ENCODE measurements around the gene ZNF512B.
A peak's percentile ranks its signal among the peaks of the same experiment; 100 is the strongest.

Gene ZNF512B

DNA sequence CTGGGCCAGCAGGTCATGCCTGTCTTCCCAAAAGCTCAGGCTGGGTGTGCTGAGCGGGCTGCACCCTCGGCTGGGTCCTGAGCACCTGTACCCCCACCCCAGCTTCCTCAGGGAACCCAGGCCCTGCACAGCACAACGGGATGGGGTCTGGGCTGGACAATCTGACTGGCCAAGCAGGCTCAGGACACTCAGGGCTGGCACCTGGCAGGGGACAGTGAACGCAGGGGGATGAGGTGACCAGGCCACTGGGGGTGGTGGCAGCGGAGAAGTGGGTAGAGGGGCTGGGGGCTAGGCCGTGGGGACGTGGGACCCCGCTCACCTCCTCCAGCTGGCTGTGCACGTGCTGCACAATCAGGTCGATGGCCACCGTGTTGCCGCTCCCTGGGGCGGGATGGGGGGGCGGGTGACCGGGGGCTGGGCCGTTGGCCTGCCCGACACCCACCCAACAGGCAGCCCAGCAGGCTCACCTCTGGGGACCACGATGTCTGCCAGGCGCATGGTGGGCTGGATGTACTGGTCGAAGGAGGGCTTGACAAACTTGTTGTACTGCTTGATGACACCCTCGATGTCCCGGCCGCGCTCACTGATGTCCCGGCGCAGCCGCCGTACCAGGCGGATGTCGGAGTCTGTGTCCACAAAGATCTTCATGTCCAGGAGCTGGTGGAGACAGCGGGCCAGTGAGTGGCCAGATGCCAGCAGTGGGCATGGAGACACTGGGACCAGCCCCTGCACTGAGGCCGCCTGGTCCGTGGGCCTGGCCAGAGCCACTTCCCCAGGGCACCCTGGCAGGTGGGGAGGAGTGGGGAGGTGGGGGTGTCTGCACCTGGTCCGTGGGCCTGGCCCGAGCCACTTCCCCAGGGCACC is 25.4 kb downstream of the ZNF512B start:
- Histone ChIP-seq H3K9ac (ENCODE audit: low read length) (no peak overlapping the region), H3K4me1 (ENCODE audit: control insufficient read depth, low read depth, low read length) (peaks cover 7% of the 10 kb centered on the region), H3K79me1 (ENCODE audit: low read length) (peaks cover 14% of the 10 kb centered on the region), H3K27me3 (ENCODE audit: insufficient read depth, low read length, poor library complexity) (no peaks in the 10 kb centered on the region), H3K18ac (ENCODE audit: low read length) (no peak overlapping the region), H3K56ac (ENCODE audit: low read length) (no peak overlapping the region), H2BK5ac (ENCODE audit: low read length) (no peak overlapping the region), H2BK15ac (replicated peaks; ENCODE audit: low read depth) (no peak overlapping the region), H3K36me3 (ENCODE audit: control insufficient read depth, insufficient read depth, low read length) (peaks cover 3% of the 10 kb centered on the region), H3K23ac (ENCODE audit: low read length) (no peak overlapping the region), H4K5ac (ENCODE audit: low read length) (no peak overlapping the region), H3K4me3 (ENCODE audit: low read length) (no peak overlapping the region), H4K8ac (ENCODE audit: low read depth, low read length) (no peak overlapping the region), H3K79me2 (ENCODE audit: control insufficient read depth, insufficient read depth, low read length) (peaks cover 15% of the 10 kb centered on the region), H2AK5ac (ENCODE audit: low read length) (no peak overlapping the region), H2BK120ac (ENCODE audit: low read depth, low read length) (no peak overlapping the region), H3K4me2 (ENCODE audit: low read length) (no peak overlapping the region), H3K27ac (ENCODE audit: low read depth, low read length) (no peak overlapping the region), H3K4ac (ENCODE audit: low read depth, low read length) (no peak overlapping the region)
- DNase-seq, result no peak
- no CpG with 5 or more reads among the region's 35 CpGs for WGBS (ENCODE audit: extremely low coverage, insufficient coverage, low lambda C conversion rate)

DNA sequence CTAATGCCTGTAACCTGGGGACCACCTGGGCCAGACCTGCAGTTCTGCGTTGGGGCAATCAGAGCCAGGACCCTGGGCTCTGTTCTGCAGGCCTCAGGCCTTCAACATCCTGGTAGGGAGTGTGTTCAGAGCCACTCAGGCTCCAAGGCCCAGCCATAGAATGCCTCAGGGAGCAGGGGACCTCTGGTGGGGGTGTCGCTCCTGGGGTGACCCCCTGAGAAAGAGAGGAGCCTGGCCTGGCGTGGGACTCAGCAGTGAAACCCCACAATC is 26.0 kb downstream of the ZNF512B start:
- peaks cover 12% of the 10 kb centered on the region for H3K79me1 ChIP-seq (ENCODE audit: low read length)
- H3K27ac ChIP-seq (ENCODE audit: low read depth, low read length), result no peak overlapping the region
- WGBS (ENCODE audit: extremely low coverage, insufficient coverage, low lambda C conversion rate), result no CpG with 5 or more reads among the region's 3 CpGs

DNA sequence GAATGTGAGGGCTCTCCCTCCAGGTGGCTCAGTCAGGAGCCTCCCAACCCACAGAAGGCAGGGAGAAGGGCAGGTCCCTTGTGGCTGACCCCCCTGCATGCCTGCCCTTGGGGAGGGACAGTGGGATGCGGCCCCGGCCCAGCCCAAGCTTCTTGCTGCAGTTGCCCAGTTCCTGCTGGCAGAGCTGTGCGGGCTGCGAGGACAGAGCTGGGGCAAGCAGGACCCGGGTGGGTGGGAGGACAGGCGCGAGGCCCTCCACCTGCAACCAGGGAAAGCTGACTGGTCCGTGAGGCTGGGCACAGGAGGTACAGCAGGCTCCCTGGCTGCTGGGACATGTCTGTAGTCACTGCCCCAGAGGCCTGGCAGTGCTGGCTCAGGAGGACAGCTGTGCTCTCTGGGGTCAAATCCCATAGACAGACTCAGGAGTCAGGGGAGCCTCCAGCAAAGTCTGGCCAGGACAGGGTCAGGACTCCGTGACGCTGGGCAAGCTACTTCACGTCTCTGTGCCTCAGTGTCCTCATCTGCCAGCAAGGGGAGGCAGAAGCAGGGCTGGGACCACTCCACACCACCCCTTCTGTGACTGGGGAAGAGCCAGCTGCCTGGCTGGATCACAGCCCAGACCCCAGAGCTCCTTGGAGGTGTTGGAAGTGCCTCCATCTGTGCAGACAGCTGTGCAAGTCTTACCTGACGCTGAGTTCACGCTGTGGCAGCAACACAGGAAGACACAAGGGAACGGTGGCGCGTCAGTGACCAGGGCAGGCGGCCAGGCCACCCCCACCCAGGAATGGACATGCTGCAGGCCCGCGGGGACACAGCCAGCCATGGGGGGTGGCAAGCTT is 26.5 kb downstream of the ZNF512B start:
- no peak overlapping the region for H4K5ac ChIP-seq (ENCODE audit: low read length)
- H3K4me1 ChIP-seq (ENCODE audit: control insufficient read depth, low read depth, low read length), result peaks cover 2% of the 10 kb centered on the region
- no peak overlapping the region for H3K18ac ChIP-seq (ENCODE audit: low read length)
- DNase-seq, result no peak
- no peak overlapping the region for H2AK5ac ChIP-seq (ENCODE audit: low read length)
- no CpG with 5 or more reads among the region's 19 CpGs for WGBS (ENCODE audit: extremely low coverage, insufficient coverage, low lambda C conversion rate)
- H3K4ac ChIP-seq (ENCODE audit: low read depth, low read length), result no peak overlapping the region
- H3K27me3 ChIP-seq (ENCODE audit: insufficient read depth, low read length, poor library complexity), result no peaks in the 10 kb centered on the region
- peaks cover 9% of the 10 kb centered on the region for H3K79me1 ChIP-seq (ENCODE audit: low read length)
- no peak overlapping the region for H3K4me2 ChIP-seq (ENCODE audit: low read length)
- no peak overlapping the region for H3K56ac ChIP-seq (ENCODE audit: low read length)
- no peak overlapping the region for H4K8ac ChIP-seq (ENCODE audit: low read depth, low read length)
- no peak overlapping the region for H3K23ac ChIP-seq (ENCODE audit: low read length)
- no peak overlapping the region for H2BK120ac ChIP-seq (ENCODE audit: low read depth, low read length)
- no peak overlapping the region for H3K9ac ChIP-seq (ENCODE audit: low read length)
- no peak overlapping the region for H3K4me3 ChIP-seq (ENCODE audit: low read length)
- H2BK5ac ChIP-seq (ENCODE audit: low read length), result no peak overlapping the region
- peaks cover 13% of the 10 kb centered on the region for H3K79me2 ChIP-seq (ENCODE audit: control insufficient read depth, insufficient read depth, low read length)
- H2BK15ac ChIP-seq (replicated peaks; ENCODE audit: low read depth), result no peak overlapping the region
- H3K36me3 ChIP-seq (ENCODE audit: control insufficient read depth, insufficient read depth, low read length), result peaks cover 3% of the 10 kb centered on the region
- H3K27ac ChIP-seq (ENCODE audit: low read depth, low read length), result peak overlapping the region; percentile 10

More for the DNA sequence above, 26.0 kb downstream of the ZNF512B start:
- no peaks in the 10 kb centered on the region for H3K27me3 ChIP-seq (ENCODE audit: insufficient read depth, low read length, poor library complexity)
- no peak overlapping the region for H3K23ac ChIP-seq (ENCODE audit: low read length)
- peaks cover 3% of the 10 kb centered on the region for H3K36me3 ChIP-seq (ENCODE audit: control insufficient read depth, insufficient read depth, low read length)
- peaks cover 15% of the 10 kb centered on the region for H3K79me2 ChIP-seq (ENCODE audit: control insufficient read depth, insufficient read depth, low read length)
- no peak overlapping the region for H4K5ac ChIP-seq (ENCODE audit: low read length)
- H2BK5ac ChIP-seq (ENCODE audit: low read length), result no peak overlapping the region
- H3K4ac ChIP-seq (ENCODE audit: low read depth, low read length), result no peak overlapping the region
- no peak overlapping the region for H2BK15ac ChIP-seq (replicated peaks; ENCODE audit: low read depth)
- H3K4me3 ChIP-seq (ENCODE audit: low read length), result no peak overlapping the region
- no peak for DNase-seq
- H2AK5ac ChIP-seq (ENCODE audit: low read length), result no peak overlapping the region
- H4K8ac ChIP-seq (ENCODE audit: low read depth, low read length), result no peak overlapping the region
- H3K4me2 ChIP-seq (ENCODE audit: low read length), result no peak overlapping the region
- H3K56ac ChIP-seq (ENCODE audit: low read length), result no peak overlapping the region
- H3K18ac ChIP-seq (ENCODE audit: low read length), result no peak overlapping the region
- no peak overlapping the region for H2BK120ac ChIP-seq (ENCODE audit: low read depth, low read length)
- peaks cover 4% of the 10 kb centered on the region for H3K4me1 ChIP-seq (ENCODE audit: control insufficient read depth, low read depth, low read length)
- H3K9ac ChIP-seq (ENCODE audit: low read length), result no peak overlapping the region

DNA sequence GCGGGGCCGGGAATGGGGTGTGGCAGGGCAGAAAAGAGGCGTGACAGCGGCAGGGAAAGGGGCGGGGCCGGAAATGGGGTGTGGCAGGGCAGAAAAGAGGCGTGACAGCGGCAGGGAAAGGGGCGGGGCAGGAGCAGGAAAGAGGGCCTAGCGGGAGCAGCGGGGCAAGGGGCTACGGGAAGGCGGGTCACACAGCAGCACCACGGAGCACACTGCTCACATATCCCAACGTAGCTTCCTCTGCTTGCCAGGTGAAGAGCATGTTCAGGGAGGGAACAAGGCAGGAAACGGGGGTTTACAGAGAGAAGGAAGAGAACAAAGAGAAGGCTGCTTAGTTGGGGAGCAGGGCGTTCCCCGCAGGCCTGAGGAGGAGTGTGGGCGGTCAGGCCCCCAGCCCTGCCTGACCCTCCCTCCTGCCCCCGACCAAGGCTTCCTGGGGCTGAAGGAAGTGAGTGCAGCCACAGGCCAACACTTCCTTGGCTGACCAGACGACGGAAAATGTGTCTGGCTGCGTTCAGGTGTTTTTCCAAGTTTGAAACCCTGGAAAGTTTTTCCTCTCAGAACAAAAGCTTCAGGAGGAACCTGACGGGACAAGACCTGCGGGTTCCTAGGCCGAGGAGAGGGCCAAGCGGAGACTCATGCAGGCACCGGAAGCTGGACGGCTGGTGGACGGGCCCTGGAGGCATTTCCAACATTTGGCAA is 27.3 kb downstream of the ZNF512B start:
- Histone ChIP-seq H3K4me3 (ENCODE audit: low read length) (no peak overlapping the region), H3K79me1 (ENCODE audit: low read length) (peaks cover 5% of the 10 kb centered on the region), H3K9ac (ENCODE audit: low read length) (peak overlapping the region; percentile 14), H2BK120ac (ENCODE audit: low read depth, low read length) (no peak overlapping the region), H3K4me2 (ENCODE audit: low read length) (peak overlapping the region; percentile 3), H2BK5ac (ENCODE audit: low read length) (no peak overlapping the region), H2AK5ac (ENCODE audit: low read length) (no peak overlapping the region), H3K27ac (ENCODE audit: low read depth, low read length) (peak overlapping the region; percentile 10), H4K8ac (ENCODE audit: low read depth, low read length) (no peak overlapping the region), H3K27me3 (ENCODE audit: insufficient read depth, low read length, poor library complexity) (no peaks in the 10 kb centered on the region), H3K23ac (ENCODE audit: low read length) (no peak overlapping the region), H2BK15ac (replicated peaks; ENCODE audit: low read depth) (no peak overlapping the region), H3K79me2 (ENCODE audit: control insufficient read depth, insufficient read depth, low read length) (peaks cover 5% of the 10 kb centered on the region), H3K56ac (ENCODE audit: low read length) (peak overlapping the region; percentile 56), H3K18ac (ENCODE audit: low read length) (no peak overlapping the region), H3K4ac (ENCODE audit: low read depth, low read length) (no peak overlapping the region), H3K4me1 (ENCODE audit: control insufficient read depth, low read depth, low read length) (peaks cover 2% of the 10 kb centered on the region), H4K5ac (ENCODE audit: low read length) (no peak overlapping the region), H3K36me3 (ENCODE audit: control insufficient read depth, insufficient read depth, low read length) (peaks cover 3% of the 10 kb centered on the region)
- DNase-seq, result peak; percentile 88
- WGBS (ENCODE audit: extremely low coverage, insufficient coverage, low lambda C conversion rate), result no CpG with 5 or more reads among the region's 30 CpGs

DNA sequence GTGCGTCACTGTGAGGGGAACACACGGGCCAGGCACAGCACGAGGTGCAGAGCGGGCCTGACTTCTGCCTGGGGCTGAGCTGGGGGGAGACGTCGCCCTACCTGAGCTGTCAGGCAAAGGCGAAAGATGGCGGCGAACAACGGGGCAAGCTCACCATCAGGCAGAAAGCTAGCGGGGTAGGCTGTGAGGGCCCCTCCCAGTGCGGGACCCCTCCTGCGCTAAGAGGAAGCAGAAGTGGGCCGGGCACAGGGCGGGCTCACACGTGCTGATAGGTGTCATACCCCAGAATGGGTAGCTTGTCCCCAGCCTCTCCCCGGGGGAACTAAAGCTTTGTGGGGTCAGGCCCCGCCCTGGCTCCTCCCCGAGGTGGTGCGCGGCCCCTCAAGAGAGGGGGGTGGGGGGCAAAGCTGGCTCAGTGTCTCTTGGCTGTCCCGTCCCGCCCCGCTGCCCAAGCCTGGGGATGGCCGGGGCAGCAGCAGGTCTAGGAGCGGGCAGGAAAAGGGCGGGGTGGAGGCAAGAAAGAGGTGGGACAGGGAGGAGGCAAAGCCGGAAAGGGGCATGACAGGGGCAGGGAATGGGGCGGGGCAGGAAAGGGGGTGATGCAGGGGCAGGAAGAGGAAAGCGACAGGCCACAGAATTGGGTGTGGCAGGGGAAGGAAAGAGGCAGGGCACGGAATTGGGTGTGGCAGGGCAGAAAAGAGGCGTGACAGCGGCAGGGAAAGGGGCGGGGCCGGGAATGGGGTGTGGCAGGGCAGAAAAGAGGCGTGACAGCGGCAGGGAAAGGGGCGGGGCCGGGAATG is 28.2 kb downstream of the ZNF512B start:
- Histone ChIP-seq H3K79me1 (ENCODE audit: low read length) (no peaks in the 10 kb centered on the region), H2BK120ac (ENCODE audit: low read depth, low read length) (no peak overlapping the region), H2BK15ac (replicated peaks; ENCODE audit: low read depth) (no peak overlapping the region), H2BK5ac (ENCODE audit: low read length) (no peak overlapping the region), H4K5ac (ENCODE audit: low read length) (no peak overlapping the region), H3K56ac (ENCODE audit: low read length) (peak overlapping the region; percentile 87), H3K4ac (ENCODE audit: low read depth, low read length) (no peak overlapping the region), H3K79me2 (ENCODE audit: control insufficient read depth, insufficient read depth, low read length) (no peaks in the 10 kb centered on the region), H3K4me1 (ENCODE audit: control insufficient read depth, low read depth, low read length) (peaks cover 2% of the 10 kb centered on the region), H3K23ac (ENCODE audit: low read length) (no peak overlapping the region), H3K4me3 (ENCODE audit: low read length) (no peak overlapping the region), H3K18ac (ENCODE audit: low read length) (no peak overlapping the region), H3K27me3 (ENCODE audit: insufficient read depth, low read length, poor library complexity) (no peaks in the 10 kb centered on the region), H3K4me2 (ENCODE audit: low read length) (peak overlapping the region; percentile 22), H2AK5ac (ENCODE audit: low read length) (no peak overlapping the region), H3K27ac (ENCODE audit: low read depth, low read length) (no peak overlapping the region), H4K8ac (ENCODE audit: low read depth, low read length) (no peak overlapping the region), H3K9ac (ENCODE audit: low read length) (peak overlapping the region; percentile 63), H3K36me3 (ENCODE audit: control insufficient read depth, insufficient read depth, low read length) (peaks cover 3% of the 10 kb centered on the region)
- peak; percentile 97 for DNase-seq
- WGBS (ENCODE audit: extremely low coverage, insufficient coverage, low lambda C conversion rate), result no CpG with 5 or more reads among the region's 39 CpGs

Data from mesendoderm (in vitro differentiated cells).